GM12875 (cell line): ENCODE measurements around the gene PEDS1.
"Not testable (repeated sequence)": the region's sequence is repeated elsewhere in the genome, so short reads cannot be mapped to it uniquely, and the experiment has no call there.

Source experiments
- H3K4me3 ChIP-seq: one replicate; pipeline ENCODE4 v1.5.1; 2011; ENCODE audit warnings: low read depth, low read length, control low read depth
- CTCF ChIP-seq: IDR thresholded peaks from 2 replicates; pipeline ENCODE4 v1.5.1; 2011; ENCODE audit warnings: low read depth, mild to moderate bottlenecking, control low read depth, inconsistent platforms, low read length, moderate library complexity, borderline replicate concordance; ENCODE audit not compliant: insufficient read depth

The PEDS1 gene

GRCh38 chr20:50108556-50109235 lies 44.8 kb downstream of the PEDS1 start:
- no peak for TF ChIP-seq CTCF
- no peak overlapping the region for H3K4me3 ChIP-seq

GRCh38 chr20:50107796-50108331 lies 45.7 kb downstream of the PEDS1 start:
- TF ChIP-seq CTCF, result no peak
- H3K4me3 ChIP-seq, result no peak overlapping the region

GRCh38 chr20:50107086-50107660 lies 46.4 kb downstream of the PEDS1 start:
- no peak for TF ChIP-seq CTCF

GRCh38 chr20:50106669-50107068 lies 46.9 kb downstream of the PEDS1 start:
- not testable (repeated sequence) for H3K4me3 ChIP-seq

More at GRCh38 chr20:50107086-50107660, 46.4 kb downstream of the PEDS1 start:
- no peak overlapping the region for H3K4me3 ChIP-seq
